WTC11 (cell line): ENCODE data around the gene AKAP13. TPM values are rescaled to one million over a fixed set of nuclear protein-coding genes. Genes with fewer than 3 reads are reported as not detected.

Source experiments
- ATAC-seq: fragments of 200-7000 bp; cut with Tn5 transposase; 2 replicates; pipeline ENCODE4 v1.10.0; 2021; ENCODE audit warnings: mild to moderate bottlenecking, moderate library complexity
- CTCF ChIA-PET: fragments of 300-600 bp; sonication (Branson Sonifier 250); formaldehyde crosslinking; loops from one replicate; lab custom pipeline; 2021; ENCODE audit warnings: antibody characterized with exemption; lab: Charles Lee
- POLR2A ChIA-PET: fragments of 350-600 bp; sonication (Branson Sonifier 250); formaldehyde crosslinking; loops from one replicate; lab custom pipeline; 2021; ENCODE audit warnings: antibody characterized with exemption; lab: Charles Lee
- DNase-seq: peaks from one replicate; pipeline ENCODE4 v3.0.0; 2021; ENCODE audit warnings: low spot score
- H3K27ac Mint-ChIP-seq: 2 replicates; pipeline ENCODE4 v1.8.0; 2021; ENCODE audit warnings: mixed read lengths
- H3K27me3 Mint-ChIP-seq: 2 replicates; pipeline ENCODE4 v1.8.0; 2021; ENCODE audit warnings: low read depth, mild to moderate bottlenecking, moderate library complexity, mixed read lengths
- H3K36me3 Mint-ChIP-seq: 2 replicates; pipeline ENCODE4 v1.8.0; 2021; ENCODE audit warnings: mixed read lengths
- H3K4me1 Mint-ChIP-seq: 2 replicates; pipeline ENCODE4 v1.8.0; 2022; ENCODE audit warnings: mixed read lengths
- H3K4me3 Mint-ChIP-seq: 2 replicates; pipeline ENCODE4 v1.8.0; 2021; ENCODE audit warnings: mild to moderate bottlenecking, moderate library complexity, mixed read lengths
- H3K9me3 Mint-ChIP-seq: 2 replicates; pipeline ENCODE4 v1.8.0; 2021; ENCODE audit warnings: mixed read lengths
- AR ChIP-seq: fragments of 250-450 bp; sonication (Bioruptor Pico); IDR thresholded peaks from 2 replicates; pipeline ENCODE4 v1.9.0; 2021; ENCODE audit warnings: mild to moderate bottlenecking
- ARID4B ChIP-seq: sonication (generic); formaldehyde crosslinking; IDR thresholded peaks from 2 replicates; pipeline ENCODE4 v1.8.0; 2023; ENCODE audit warnings: missing genetic modification reagents, mild to moderate bottlenecking, borderline replicate concordance
- CBFB ChIP-seq: sonication (generic); formaldehyde crosslinking; IDR thresholded peaks from 2 replicates; pipeline ENCODE4 v1.8.1; 2022; ENCODE audit warnings: mild to moderate bottlenecking, low read depth, missing genetic modification reagents
- E2F5 ChIP-seq: sonication (generic); formaldehyde crosslinking; IDR thresholded peaks from 2 replicates; pipeline ENCODE4 v1.8.1; 2022; ENCODE audit warnings: mild to moderate bottlenecking, moderate library complexity, missing genetic modification reagents
- ESRRA ChIP-seq: sonication (generic); formaldehyde crosslinking; IDR thresholded peaks from 2 replicates; pipeline ENCODE4 v1.8.1; 2022; ENCODE audit warnings: mild to moderate bottlenecking, missing genetic modification reagents, borderline replicate concordance
- FOXJ3 ChIP-seq: sonication (generic); formaldehyde crosslinking; IDR thresholded peaks from 2 replicates; pipeline ENCODE4 v1.9.0; 2021; ENCODE audit warnings: missing genetic modification reagents, mild to moderate bottlenecking, borderline replicate concordance
- FOXK1 ChIP-seq: sonication (generic); formaldehyde crosslinking; IDR thresholded peaks from 2 replicates; pipeline ENCODE4 v1.8.0; 2022; ENCODE audit warnings: mild to moderate bottlenecking, moderate library complexity, missing genetic modification reagents
- FOXP4 ChIP-seq: sonication (generic); formaldehyde crosslinking; IDR thresholded peaks from 2 replicates; pipeline ENCODE4 v1.8.0; 2022; ENCODE audit warnings: mild to moderate bottlenecking, missing genetic modification reagents
- GRHL2 ChIP-seq: fragments of 250-450 bp; sonication (Bioruptor Pico); IDR thresholded peaks from 2 replicates; pipeline ENCODE4 v1.8.0; 2022; ENCODE audit warnings: mild to moderate bottlenecking, moderate library complexity; ENCODE audit not compliant: insufficient replicate concordance, severe bottlenecking
- HMGA2 ChIP-seq: fragments of 250-450 bp; sonication (Bioruptor Pico); IDR thresholded peaks from 2 replicates; pipeline ENCODE4 v1.4.0; 2021; ENCODE audit warnings: mild to moderate bottlenecking, moderate library complexity
- JAZF1 ChIP-seq: fragments of 250-450 bp; sonication (Bioruptor Pico); IDR thresholded peaks from 2 replicates; pipeline ENCODE4 v1.9.0; 2021; ENCODE audit warnings: moderate library complexity, mild to moderate bottlenecking, inconsistent platforms
- MLX ChIP-seq: sonication (generic); formaldehyde crosslinking; IDR thresholded peaks from 2 replicates; pipeline ENCODE4 v1.8.1; 2023; ENCODE audit warnings: mild to moderate bottlenecking, missing genetic modification reagents, moderate library complexity
- OVOL2 ChIP-seq: fragments of 250-450 bp; sonication (Bioruptor Pico); IDR thresholded peaks from 2 replicates; pipeline ENCODE4 v1.9.0; 2021; ENCODE audit warnings: mild to moderate bottlenecking, borderline replicate concordance
- PREB ChIP-seq: sonication (generic); formaldehyde crosslinking; IDR thresholded peaks from 2 replicates; pipeline ENCODE4 v1.8.1; 2022; ENCODE audit warnings: mild to moderate bottlenecking, missing genetic modification reagents, moderate library complexity, borderline replicate concordance
- SOX15 ChIP-seq: fragments of 250-450 bp; sonication (Bioruptor Pico); IDR thresholded peaks from 2 replicates; pipeline ENCODE4 v1.9.0; 2021; ENCODE audit warnings: mild to moderate bottlenecking
- ZNF121 ChIP-seq: sonication (generic); formaldehyde crosslinking; IDR thresholded peaks from 2 replicates; pipeline ENCODE4 v1.8.0; 2023; ENCODE audit warnings: missing genetic modification reagents
- ZNF138 ChIP-seq: sonication (generic); formaldehyde crosslinking; conservative IDR thresholded peaks from 2 replicates; pipeline ENCODE4 v1.8.1; 2022; ENCODE audit warnings: mild to moderate bottlenecking, moderate library complexity, missing genetic modification reagents
- ZNF671 ChIP-seq: fragments of 250-450 bp; sonication (Bioruptor Pico); IDR thresholded peaks from 2 replicates; pipeline ENCODE4 v1.8.0; 2021; ENCODE audit warnings: mild to moderate bottlenecking
- total RNA-seq: library from RNA; stranded (reverse); gene quantifications from 3 replicates; pipeline ENCODE4 v1.2.3, GENCODE V29; 2021

The AKAP13 gene
- total RNA-seq, 1 experiment from 2014 or later = 50.3 TPM

- TF ChIP-seq PREB (no peak), GRHL2 (CRISPR knock-in tag) (no peak), ZNF121 (CRISPR knock-in tag) (no peak), JAZF1 (no peak), ZNF138 (CRISPR knock-in tag) (no peak), ZNF671 (no peak), FOXK1 (CRISPR knock-in tag) (no peak), CBFB (no peak), OVOL2 (CRISPR knock-in tag) (no peak), HMGA2 (CRISPR knock-in tag) (no peak)
These were observed 46.2 kb upstream of the AKAP13 start (continued) for GRCh38 chr15:85334241-85334640.

- ChIA-PET POLR2A (interaction anchor here (0.5 kb wide), 1 partner anchor 372 kb away, joined by 3 read pairs; no protein-coding TSS in a partner anchor), CTCF (interaction anchor here (0.7 kb wide), 1 partner anchor 223 kb away, joined by 3 read pairs; no protein-coding TSS in a partner anchor)
- DNase-seq = no peak
- no peak for ATAC-seq
- 0 out of 2 replicates have a peak, but pooled peaks cover 4% of the 10 kb centered on the region for H3K9me3 Mint-ChIP-seq
- H3K36me3 Mint-ChIP-seq = no peaks in the 10 kb centered on the region
- peaks cover 14% of the 10 kb centered on the region for H3K27me3 Mint-ChIP-seq
- H3K4me1 Mint-ChIP-seq = peaks cover 31% of the 10 kb centered on the region
- H3K27ac Mint-ChIP-seq = no peak overlapping the region
- TF ChIP-seq E2F5 (CRISPR knock-in tag) = no peak
- no peak for TF ChIP-seq SOX15
- TF ChIP-seq AR (CRISPR knock-in tag) = no peak
- TF ChIP-seq FOXK1 (CRISPR knock-in tag) = no peak
- no peak for TF ChIP-seq ESRRA (CRISPR knock-in tag)
- TF ChIP-seq ARID4B = no peak
- no peak for TF ChIP-seq FOXJ3
- no peak for TF ChIP-seq ZNF138 (CRISPR knock-in tag)
- no peak for TF ChIP-seq MLX
- no peak for TF ChIP-seq FOXP4 (CRISPR knock-in tag)
- no peak overlapping the region for H3K4me3 Mint-ChIP-seq
These were observed 45.0 kb upstream of the AKAP13 start for GRCh38 chr15:85335193-85335942.
